ENCODE data around the gene SYCN.
"Not testable (repeated sequence)": the region's sequence is repeated elsewhere in the genome, so short reads cannot be mapped to it uniquely, and the experiment has no call there.

Gene SYCN, protein sequence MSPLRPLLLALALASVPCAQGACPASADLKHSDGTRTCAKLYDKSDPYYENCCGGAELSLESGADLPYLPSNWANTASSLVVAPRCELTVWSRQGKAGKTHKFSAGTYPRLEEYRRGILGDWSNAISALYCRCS

GRCh38 chr19:39203372-39204341 lies at the start of gene SYCN:
SYCN (minus strand) TSS chr19:39204263; CDS start chr19:39204254, 9 bp downstream.
- DNase-seq = no peak

GRCh38 chr19:39253374-39254149 lies 49.5 kb upstream of the SYCN start:
- DNase-seq = no peak

DNA sequence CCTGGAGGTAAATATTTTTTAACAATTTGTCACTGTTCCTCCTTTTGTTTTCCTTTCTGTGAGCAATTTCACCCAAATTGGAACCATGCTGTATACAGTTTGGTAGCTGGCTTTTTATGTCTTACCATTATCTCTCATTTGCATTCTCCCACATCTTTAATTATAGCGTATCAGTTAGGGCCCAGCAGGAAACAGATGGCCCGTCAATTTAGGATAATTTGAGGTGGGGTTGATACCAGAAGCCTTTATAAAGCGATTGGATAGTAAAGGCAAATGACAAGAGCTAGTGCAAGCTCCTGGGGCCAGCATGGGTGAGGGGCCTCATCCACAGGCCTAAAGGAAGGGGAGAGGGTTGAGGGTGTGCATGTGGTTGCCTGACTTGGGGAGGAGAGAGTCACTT lies 48.4 kb upstream of the SYCN start:
- no peak for DNase-seq

DNA sequence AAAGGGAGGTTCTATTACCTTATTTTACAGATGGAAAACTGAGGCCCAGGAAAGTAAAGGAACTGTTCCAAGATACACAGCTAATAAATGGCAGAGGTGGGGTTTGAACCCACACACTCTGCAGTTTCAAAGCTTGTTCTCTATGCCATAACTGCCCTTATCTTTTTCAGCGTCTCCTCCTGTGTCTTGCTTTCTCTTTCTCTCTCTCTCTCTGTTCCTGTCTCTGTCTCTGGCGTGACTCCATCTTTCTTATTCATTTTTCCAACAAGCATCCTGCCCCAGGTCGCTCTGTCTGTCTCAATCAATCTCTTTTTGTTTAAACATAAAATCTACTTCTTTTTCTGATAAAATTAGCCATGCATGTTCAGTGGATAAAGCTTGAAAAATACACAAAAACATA lies 47.8 kb upstream of the SYCN start:
- no peak for DNase-seq

GRCh38 chr19:39251081-39251480 lies 47.0 kb upstream of the SYCN start:
- no peak for DNase-seq

- no peak for DNase-seq
Measured at GRCh38 chr19:39248806-39249205, 44.7 kb upstream of the SYCN start, which contains the start of gene IFNL4. IFNL4 (minus strand) TSS chr19:39248856.

DNA sequence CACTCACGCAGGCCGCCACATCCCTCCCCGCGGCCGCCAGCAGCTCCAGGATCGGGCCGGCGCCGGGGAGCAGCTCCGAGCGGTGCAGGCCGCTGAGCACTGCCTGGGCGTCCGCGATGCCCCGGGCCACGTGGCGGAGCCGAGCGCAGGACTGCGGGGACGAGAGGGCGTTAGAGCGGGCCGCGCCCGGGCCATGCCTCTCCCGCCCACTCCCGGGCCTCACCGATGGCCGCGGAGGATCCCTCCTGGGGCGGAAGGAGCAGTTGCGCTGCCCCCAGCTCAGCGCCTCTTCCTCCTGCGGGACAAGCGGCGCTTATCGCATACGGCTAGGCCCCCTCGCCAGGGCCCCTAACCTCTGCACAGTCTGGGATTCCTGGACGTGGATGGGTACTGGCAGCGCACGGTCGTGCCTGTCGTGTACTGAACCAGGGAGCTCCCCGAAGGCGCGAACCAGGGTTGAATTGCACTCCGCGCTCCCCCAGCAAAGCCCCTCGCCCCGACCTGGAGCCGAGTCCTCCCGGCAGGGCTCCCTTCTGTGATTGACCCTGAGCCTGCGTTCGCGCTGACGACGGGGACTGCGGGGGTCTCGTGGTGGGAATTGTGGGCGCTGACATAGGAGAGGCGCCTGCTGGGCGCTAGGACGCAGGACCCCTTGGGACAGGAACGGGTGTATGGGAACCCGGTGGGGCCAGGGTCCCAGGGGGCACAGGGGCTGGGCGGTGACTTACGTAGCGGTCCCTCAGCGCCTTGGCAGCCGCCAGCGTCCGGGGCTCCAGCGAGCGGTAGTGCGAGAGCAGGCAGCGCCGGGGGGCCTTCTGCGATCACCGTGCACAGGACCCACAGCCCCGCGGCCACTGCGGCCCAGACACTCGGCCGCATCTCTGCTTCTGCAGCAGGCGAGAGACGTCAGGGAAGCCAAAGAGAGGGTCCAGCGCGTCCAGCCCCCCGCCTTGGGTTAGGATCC lies 43.9 kb upstream of the SYCN start:
- no peak for DNase-seq

DNA sequence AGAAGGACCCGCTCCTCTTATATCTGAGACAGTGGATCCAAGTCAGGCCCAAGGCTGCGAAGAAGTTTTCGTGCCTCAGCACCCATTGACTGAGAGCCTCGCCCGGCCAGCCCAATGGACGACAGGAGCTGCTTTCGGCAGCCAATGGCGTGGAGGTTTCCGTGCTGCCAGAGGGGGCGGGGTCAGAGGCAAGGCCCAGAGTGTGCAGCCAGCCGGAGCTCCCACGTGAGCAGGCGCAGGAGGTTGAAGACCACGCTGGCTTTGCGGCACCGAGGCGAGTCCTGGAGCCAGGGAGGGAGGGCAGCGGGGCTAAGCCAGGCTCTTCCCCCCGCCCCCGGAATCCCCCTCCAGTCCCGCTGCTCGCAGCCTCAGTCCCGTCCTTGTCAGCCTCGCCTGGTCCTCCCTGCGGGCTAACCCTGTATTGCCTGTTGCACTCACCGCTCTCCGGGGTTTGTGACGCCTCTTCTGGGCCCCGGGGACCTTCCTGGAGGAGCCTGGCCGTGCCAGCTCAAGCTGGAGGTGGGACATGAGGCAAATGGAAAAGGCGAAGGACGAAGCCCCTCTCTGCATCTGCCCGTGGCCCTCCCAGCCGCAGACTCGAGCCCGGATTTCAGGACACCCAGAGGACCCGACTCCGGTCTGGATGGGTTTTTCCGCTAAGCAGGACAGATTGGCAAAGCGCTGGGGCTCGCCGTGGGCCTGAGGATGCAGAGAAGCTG lies 43.0 kb upstream of the SYCN start:
- no peak for DNase-seq

- not testable (repeated sequence) for DNase-seq
Measured at GRCh38 chr19:39245166-39245565, 41.1 kb upstream of the SYCN start.

GRCh38 chr19:39244410-39245100 lies 40.5 kb upstream of the SYCN start, which contains the start of gene IFNL3:
IFNL3 (minus strand) TSS chr19:39245006; CDS start chr19:39244967, 39 bp downstream.
- DNase-seq = not testable (repeated sequence)

DNA sequence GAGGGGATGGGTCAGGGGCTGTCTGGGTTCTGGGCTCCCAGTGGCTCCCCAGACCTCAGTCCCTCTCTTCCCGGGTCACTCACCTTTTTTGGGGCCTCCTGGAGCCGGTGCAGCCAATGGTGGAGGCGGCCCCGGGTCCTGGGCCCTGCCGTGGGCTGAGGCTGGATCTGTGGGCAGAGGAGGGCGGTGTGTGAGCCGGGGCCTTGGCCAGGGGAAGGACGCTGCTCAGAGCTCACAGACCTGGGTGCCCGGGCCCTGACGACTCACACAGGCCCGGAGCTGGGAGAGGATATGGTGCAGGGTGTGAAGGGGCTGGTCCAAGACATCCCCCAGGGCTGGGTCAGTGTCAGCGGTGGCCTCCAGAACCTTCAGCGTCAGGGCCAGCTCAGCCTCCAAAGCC lies 39.7 kb upstream of the SYCN start:
- not testable (repeated sequence) for DNase-seq

- no peak for DNase-seq
Measured at GRCh38 chr19:39240421-39240820, 36.4 kb upstream of the SYCN start.

DNA sequence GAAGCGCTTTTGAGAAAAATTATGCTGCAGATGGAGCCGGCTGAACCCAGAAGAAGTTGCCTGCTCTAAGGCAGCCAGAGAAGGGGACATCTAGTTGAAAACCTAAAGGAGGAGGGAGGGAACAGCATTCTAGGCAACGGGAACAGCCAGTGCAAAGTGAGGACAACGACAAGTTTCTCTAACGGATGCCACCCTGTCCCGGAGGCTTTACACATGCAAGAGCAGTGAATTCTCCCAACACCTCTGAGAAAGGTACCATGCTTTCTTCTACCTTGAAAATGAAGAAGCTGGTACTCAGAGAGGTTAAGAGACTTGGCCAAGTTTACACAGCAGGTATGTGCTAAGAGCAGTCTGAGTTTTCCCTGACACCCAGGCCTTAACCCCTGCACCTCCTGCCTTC lies 34.9 kb upstream of the SYCN start:
- DNase-seq = no peak

DNA sequence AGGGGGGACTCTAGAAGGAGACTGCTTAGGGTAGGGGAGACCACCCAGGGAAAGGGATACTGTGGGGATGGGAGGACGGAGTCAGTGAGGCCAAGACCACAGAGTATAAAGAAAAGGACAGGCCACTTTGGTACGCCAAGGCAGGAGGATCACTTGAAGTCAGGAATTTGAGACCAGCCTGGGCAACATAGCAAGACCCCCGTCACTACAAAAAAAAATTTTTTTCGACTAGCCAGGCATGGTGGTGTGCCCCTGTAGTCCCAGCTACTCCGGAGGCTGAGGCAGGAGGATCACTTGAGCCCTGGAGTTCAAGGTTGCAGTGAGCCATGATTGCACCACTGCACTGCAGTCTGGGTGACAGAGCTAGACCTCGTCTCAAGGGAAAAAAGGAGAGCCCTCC lies 34.1 kb upstream of the SYCN start:
- DNase-seq = no peak

DNA sequence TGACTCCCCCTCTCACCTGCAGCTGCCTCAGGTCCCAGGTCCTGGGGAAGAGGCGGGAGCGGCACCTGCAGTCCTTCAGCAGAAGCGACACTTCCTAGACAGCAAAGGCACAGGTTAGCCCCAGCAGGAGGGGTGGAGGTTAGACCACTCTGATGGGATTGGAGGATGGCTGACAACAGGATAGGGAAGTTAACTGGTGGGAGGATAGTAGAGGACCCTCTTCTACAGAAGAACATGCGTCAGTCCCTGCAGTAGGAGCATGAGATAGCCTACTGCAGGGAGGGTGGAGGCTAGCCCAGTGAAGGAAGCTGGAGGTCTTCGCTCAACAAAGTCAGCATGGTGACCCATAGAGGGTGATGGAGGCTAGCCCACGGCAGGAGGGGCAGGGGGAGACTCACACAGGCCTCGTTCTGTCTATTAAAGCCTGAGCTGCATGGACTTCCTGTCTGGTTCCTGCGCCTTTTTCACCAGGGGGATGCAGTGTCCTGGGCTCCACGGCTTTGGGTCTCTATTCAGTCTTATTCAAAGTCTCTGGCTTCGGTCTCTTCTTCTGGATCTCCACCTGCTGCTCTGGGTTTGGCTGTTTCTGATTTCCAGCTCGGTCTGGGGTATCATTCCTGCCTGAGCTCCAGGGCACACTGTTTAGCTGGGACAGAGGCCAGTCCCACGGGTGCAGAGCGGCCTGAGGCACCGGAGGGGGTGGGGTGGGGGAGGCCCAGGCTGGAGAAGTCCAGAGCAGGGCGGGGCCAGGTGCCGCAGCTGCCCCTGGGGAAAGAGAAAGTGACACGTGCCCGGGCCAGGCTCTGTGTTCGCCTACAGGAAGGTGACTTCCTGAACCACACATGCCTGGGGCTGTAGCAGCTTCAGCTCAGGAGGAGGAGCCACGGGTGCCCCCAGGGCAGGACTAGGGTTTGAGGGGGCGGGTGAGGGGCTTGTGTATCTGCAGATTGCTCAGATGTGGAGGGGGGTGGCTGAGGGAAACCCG lies 33.4 kb upstream of the SYCN start:
- DNase-seq = no peak

DNA sequence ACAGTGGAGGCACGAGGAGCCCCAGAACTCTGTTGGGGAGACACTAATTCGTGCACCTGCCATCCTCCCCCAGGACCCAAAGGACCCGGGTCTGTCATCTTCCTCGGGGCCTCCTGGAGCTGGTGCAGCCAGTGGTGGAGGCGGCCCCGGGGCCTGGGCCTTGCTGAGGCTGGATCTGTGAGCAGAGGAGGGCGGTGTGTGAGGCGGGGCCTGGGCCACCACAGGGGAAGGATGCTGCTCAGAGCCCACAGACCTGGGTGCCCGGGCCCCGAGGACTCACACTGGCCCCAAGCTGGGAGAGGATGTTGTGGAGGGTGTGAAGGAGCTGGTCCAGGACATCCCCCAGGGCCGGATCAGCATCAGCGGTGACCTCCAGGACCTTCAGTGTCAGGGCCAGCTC lies 32.5 kb upstream of the SYCN start:
- DNase-seq = no peak

- no peak for DNase-seq
Measured at GRCh38 chr19:39232708-39233107, 28.6 kb upstream of the SYCN start.

- no peak for DNase-seq
Measured at GRCh38 chr19:39230096-39230764, 26.2 kb upstream of the SYCN start.

- DNase-seq = peak in 1 of 2 donors; percentile 30
Measured at GRCh38 chr19:39224910-39225309, 20.8 kb upstream of the SYCN start.

All from bone marrow (tissue), 2 donors.